22Rv1 (cell line): Measurements from ENCODE around the gene SLC9A4.

Experiments used
- CTCF ChIP-seq: fragments of 450-650 bp; IDR thresholded peaks from 2 replicates; pipeline ENCODE4 v1.5.1; 2017; ENCODE audit warnings: mild to moderate bottlenecking
- ZFX ChIP-seq: fragments of 450-650 bp; IDR thresholded peaks from 2 replicates; pipeline ENCODE4 v1.6.1; 2017; ENCODE audit warnings: antibody characterized with exemption, borderline replicate concordance

GRCh38 chr2:102518170-102518569 is 45.1 kb downstream of the SLC9A4 start:
- TF ChIP-seq CTCF (no peak), ZFX (no peak)
